Testis (tissue), 3 donors: ENCODE measurements around the gene AKR1C8. TPM values are rescaled to one million over a fixed set of nuclear protein-coding genes. Genes with fewer than 3 reads are reported as not detected.

ENCODE experiments used
- DNase-seq: peaks from one replicate; pipeline ENCODE4 v3.0.0-alpha.2; 2019
- H3K27ac ChIP-seq, 2 donors: fragments of 200-600 bp; sonication (generic); one replicate each; pipeline ENCODE4 v1.5.1; 2019
- H3K27me3 ChIP-seq: fragments of 200-600 bp; sonication (generic); one replicate; pipeline ENCODE4 v1.5.1; 2019
- H3K36me3 ChIP-seq: fragments of 200-600 bp; sonication (generic); one replicate; pipeline ENCODE4 v1.5.1; 2017; ENCODE audit warnings: low read depth; ENCODE audit errors: missing control alignments
- H3K4me1 ChIP-seq: fragments of 200-600 bp; sonication (generic); one replicate; pipeline ENCODE4 v1.5.1; 2019
- H3K4me3 ChIP-seq, 2 donors: fragments of 200-600 bp; sonication (generic); one replicate each; pipeline ENCODE4 v1.5.1; 2017 to 2019
- H3K9me3 ChIP-seq: fragments of 200-600 bp; sonication (generic); one replicate; pipeline ENCODE4 v1.5.1; 2017
- CTCF ChIP-seq, 3 experiments: fragments of 450-650 bp in 2 of 3; fragments of 200-600 bp in 1 of 3; sonication (generic) in 1 of 3; IDR thresholded peaks; one replicate each; pipeline ENCODE4 v1.5.1; 2016 to 2019; ENCODE audit warnings: antibody characterized with exemption in 3 of 3, mild to moderate bottlenecking in 2 of 3, moderate library complexity in 1 of 3
- POLR2A ChIP-seq: fragments of 450-650 bp; IDR thresholded peaks from one replicate; pipeline ENCODE4 v1.6.1; 2017; ENCODE audit warnings: antibody characterized with exemption, mild to moderate bottlenecking, moderate library complexity
- WGBS, 2 donors: methylation state at CpG; one replicate each; pipeline ENCODE4 v1.1.5; 2018; 5-methylcytosine and 5-hydroxymethylcytosine counted together
- intact Hi-C: fragments of 100-400 bp; cut with DNase I; formaldehyde crosslinking; loops from one replicate; pipeline ENCODE4 v1.15.1; 2023; ENCODE audit warnings: low total_unique reads
- polyA plus RNA-seq: library from polyadenylated mRNA; stranded (reverse); fragments of 350-450 nt; fragmentation: Illumina TruSeq; extraction: RNeasy Lipid Tissue Mini Kit (QIAGEN cat#74804); gene quantifications from one replicate; pipeline ENCODE4 v1.2.3, GENCODE V29; 2014; ENCODE audit warnings: low read depth, low replicate concordance; ENCODE audit not compliant: insufficient read depth
- total RNA-seq, 2 donors: library from RNA; depleted of rRNA; stranded (reverse); fragments of >200 nt; gene quantifications; one replicate each; pipeline ENCODE4 v1.2.3, GENCODE V29; 2016

AKR1C8 gene
- total and polyA plus RNA-seq, 3 donors from 2014 or later = 0.33 to 7.5 (median 4.3) TPM

GRCh38 chr10:5199398-5199797 lies 14.4 kb upstream of the AKR1C8 start:
- WGBS, 2 donors = 58 to 70% methylated on average over 8 of the region's 8 CpGs

GRCh38 chr10:5198386-5198785 lies 13.4 kb upstream of the AKR1C8 start:
- WGBS, 2 donors = 68 to 78% methylated on average over 3 of the region's 3 CpGs
- Histone ChIP-seq H3K36me3 (no peaks in the 10 kb centered on the region), H3K27me3 (no peaks in the 10 kb centered on the region), H3K4me1 (no peaks in the 10 kb centered on the region), H3K9me3 (peaks cover 3% of the 10 kb centered on the region), H3K4me3 (no peak overlapping the region), H3K27ac (no peak overlapping the region)
- TF ChIP-seq CTCF (IDR thresholded peaks at IDR 0.05) (no peak), POLR2A (no peak)
- intact Hi-C loops = no loop called here
- no peak for DNase-seq

More at GRCh38 chr10:5199398-5199797, 14.4 kb upstream of the AKR1C8 start:
- DNase-seq = no peak
- intact Hi-C loops = no loop called here
- H3K36me3 ChIP-seq = no peaks in the 10 kb centered on the region
- no peaks in the 10 kb centered on the region for H3K4me1 ChIP-seq
- H3K27me3 ChIP-seq = no peaks in the 10 kb centered on the region
- H3K9me3 ChIP-seq = peaks cover 3% of the 10 kb centered on the region
- peak overlapping the region; percentile 4 to 39 for H3K4me3 ChIP-seq
- H3K27ac ChIP-seq = no peak overlapping the region
- TF ChIP-seq CTCF (IDR thresholded peaks at IDR 0.05) (no peak), POLR2A (no peak)

GRCh38 chr10:5196702-5197113 lies 11.8 kb upstream of the AKR1C8 start, which contains the start of gene AKR1C4:
TSS of gene AKR1C4 (plus strand) at chr10:5196837. CDS start at chr10:5196868, 31 bp downstream.
- TF ChIP-seq CTCF (IDR thresholded peaks at IDR 0.05) = no peak
- no peak for TF ChIP-seq POLR2A
- WGBS, 2 donors = 88 to 90% methylated on average over 4 of the region's 4 CpGs
- Histone ChIP-seq H3K27ac (no peak within 1 kb of the TSS), H3K4me3 (no peak within 1 kb of the TSS), H3K27me3 (no peaks in the 10 kb centered on the region), H3K36me3 (no peaks in the 10 kb centered on the region), H3K4me1 (no peaks in the 10 kb centered on the region), H3K9me3 (peaks cover under 1% of the 10 kb centered on the region)
- intact Hi-C loops = no loop called here
- DNase-seq = no peak

GRCh38 chr10:5195727-5196374 lies 10.9 kb upstream of the AKR1C8 start:
- WGBS, 2 donors = 84 to 89% methylated on average over 6 of the region's 6 CpGs
- TF ChIP-seq POLR2A (no peak), CTCF (IDR thresholded peaks at IDR 0.05) (no peak)
- intact Hi-C loops = no loop called here
- no peak overlapping the region for H3K4me3 ChIP-seq
- no peaks in the 10 kb centered on the region for H3K27me3 ChIP-seq
- H3K9me3 ChIP-seq = no peaks in the 10 kb centered on the region
- H3K4me1 ChIP-seq = no peaks in the 10 kb centered on the region
- H3K36me3 ChIP-seq = no peaks in the 10 kb centered on the region
- DNase-seq = no peak
- no peak overlapping the region for H3K27ac ChIP-seq

- no peaks in the 10 kb centered on the region for H3K4me1 ChIP-seq
- TF ChIP-seq CTCF (IDR thresholded peaks at IDR 0.05) = no peak
- no peak for TF ChIP-seq POLR2A
- H3K9me3 ChIP-seq = no peaks in the 10 kb centered on the region
- no peaks in the 10 kb centered on the region for H3K36me3 ChIP-seq
- H3K27ac ChIP-seq = no peak overlapping the region
- DNase-seq = no peak
- intact Hi-C loops = no loop called here
- no peaks in the 10 kb centered on the region for H3K27me3 ChIP-seq
- no peak overlapping the region for H3K4me3 ChIP-seq
- 90% methylated on average over 3 of the region's 3 CpGs for WGBS, 2 donors
These were observed 9.5 kb upstream of the AKR1C8 start for GRCh38 chr10:5194431-5194830.
